Endodermal cell (in vitro differentiated cells): ENCODE results near the gene ERBB4. TPM values are rescaled to one million over a fixed set of nuclear protein-coding genes. Genes with fewer than 3 reads are reported as not detected.

Source experiments
- DNase-seq: peaks from one replicate; pipeline ENCODE4 v3.0.0-alpha.2; 2017
- H3K27ac ChIP-seq: 2 replicates; pipeline ENCODE4 v1.5.1; 2013; ENCODE audit warnings: mild to moderate bottlenecking, low read depth, low read length, moderate library complexity
- H3K27me3 ChIP-seq: 2 replicates; pipeline ENCODE4 v1.6.1; 2013; ENCODE audit warnings: mild to moderate bottlenecking, low read length, moderate library complexity; ENCODE audit not compliant: insufficient read depth, control insufficient read depth, poor library complexity, severe bottlenecking
- H3K36me3 ChIP-seq: 2 replicates; pipeline ENCODE4 v1.7.0; 2013; ENCODE audit warnings: mild to moderate bottlenecking, low read length, moderate library complexity; ENCODE audit not compliant: control insufficient read depth, insufficient read depth
- H3K4me1 ChIP-seq: one replicate; pipeline ENCODE4 v1.7.0; 2013; ENCODE audit warnings: low read length; ENCODE audit not compliant: control insufficient read depth, insufficient read depth
- H3K4me3 ChIP-seq: 2 replicates; pipeline ENCODE4 v1.5.1; 2013; ENCODE audit warnings: mild to moderate bottlenecking, low read length, moderate library complexity
- H3K9ac ChIP-seq: 2 replicates; pipeline ENCODE4 v1.6.1; 2013; ENCODE audit warnings: mild to moderate bottlenecking, low read length, moderate library complexity; ENCODE audit not compliant: poor library complexity, severe bottlenecking; ENCODE audit errors: extremely low read depth
- H3K9me3 ChIP-seq: 2 replicates; pipeline ENCODE4 v1.6.1; 2013; ENCODE audit warnings: mild to moderate bottlenecking, low read length, moderate library complexity; ENCODE audit not compliant: control insufficient read depth
- H3K27ac Mint-ChIP-seq: 2 replicates; pipeline ENCODE4 v1.8.0; 2020; ENCODE audit warnings: mixed read lengths
- H3K27me3 Mint-ChIP-seq: 2 replicates; pipeline ENCODE4 v1.8.0; 2021; ENCODE audit warnings: mild to moderate bottlenecking, mixed read lengths; ENCODE audit not compliant: insufficient read depth
- H3K36me3 Mint-ChIP-seq: 2 replicates; pipeline ENCODE4 v1.8.0; 2020; ENCODE audit warnings: low read depth, mixed read lengths
- H3K4me1 Mint-ChIP-seq: 2 replicates; pipeline ENCODE4 v1.8.0; 2020; ENCODE audit warnings: mixed read lengths
- H3K4me3 Mint-ChIP-seq: 2 replicates; pipeline ENCODE4 v1.8.0; 2020; ENCODE audit warnings: mild to moderate bottlenecking, moderate library complexity, mixed read lengths
- H3K9me3 Mint-ChIP-seq: 2 replicates; pipeline ENCODE4 v1.8.0; 2020; ENCODE audit warnings: mild to moderate bottlenecking, mixed read lengths
- WGBS, 2 experiments: methylation state at CpG; one replicate each; pipeline versions ENCODE4 v1.1.5 to v1.1.7; 2013; ENCODE audit warnings: missing lambda C conversion rate in 2 of 2, mixed read lengths in 1 of 2; ENCODE audit not compliant: insufficient coverage in 1 of 2, insufficient read length in 1 of 2; 5-methylcytosine and 5-hydroxymethylcytosine counted together
- total RNA-seq, 2 donors: library from RNA; stranded (reverse); fragmentation: NEBNext Ultra II Directional in 1 of 2; extraction: Animal tissue kit (Norgen Biotek cat#: 25700) in 1 of 2; gene quantifications; 2 replicates in 1 of 2; 3 replicates in 1 of 2; pipeline ENCODE4 v1.2.1, GENCODE V29; 2021
- TF ChIP-seq, protein P1 (sequence below): fragments of 200-600 bp; sonication (generic); conservative IDR thresholded peaks from 2 replicates; pipeline ENCODE4 v1.5.0; 2021; ENCODE audit warnings: antibody characterized with exemption, mild to moderate bottlenecking

ERBB4 gene
- total RNA-seq, 2 donors from 2014 or later = 154 to 158 TPM

DNA sequence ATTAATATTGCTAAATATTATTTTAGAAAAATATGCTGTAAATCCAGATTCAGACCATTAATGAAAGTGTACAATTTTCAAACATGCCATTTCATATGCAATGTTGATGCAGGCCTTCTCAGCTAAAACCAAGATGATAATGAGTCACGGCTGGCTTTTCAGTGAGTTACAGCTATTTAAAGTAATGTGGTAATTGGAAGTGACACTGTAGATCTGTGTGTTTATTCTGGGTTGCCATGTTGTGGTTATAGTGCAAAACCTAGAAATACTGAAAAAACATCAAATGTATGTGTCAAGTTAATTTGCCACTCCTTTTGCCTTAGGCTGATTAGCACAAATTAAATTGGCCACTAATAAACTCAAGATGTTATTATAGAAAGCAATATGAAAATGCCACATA is 506.6 kb downstream of the ERBB4 start:
- Mint-ChIP-seq H3K4me1 (peaks cover 9% of the 10 kb centered on the region), H3K4me3 (no peak overlapping the region), H3K27ac (no peak overlapping the region), H3K36me3 (no peaks in the 10 kb centered on the region), H3K27me3 (no peaks in the 10 kb centered on the region), H3K9me3 (no peaks in the 10 kb centered on the region)
- Histone ChIP-seq H3K27ac (no peak overlapping the region), H3K9ac (no peak overlapping the region), H3K36me3 (no peaks in the 10 kb centered on the region), H3K4me3 (no peak overlapping the region), H3K9me3 (no peaks in the 10 kb centered on the region), H3K4me1 (no peaks in the 10 kb centered on the region), H3K27me3 (no peaks in the 10 kb centered on the region)
- no peak for DNase-seq
- TF ChIP-seq, protein P1, sequence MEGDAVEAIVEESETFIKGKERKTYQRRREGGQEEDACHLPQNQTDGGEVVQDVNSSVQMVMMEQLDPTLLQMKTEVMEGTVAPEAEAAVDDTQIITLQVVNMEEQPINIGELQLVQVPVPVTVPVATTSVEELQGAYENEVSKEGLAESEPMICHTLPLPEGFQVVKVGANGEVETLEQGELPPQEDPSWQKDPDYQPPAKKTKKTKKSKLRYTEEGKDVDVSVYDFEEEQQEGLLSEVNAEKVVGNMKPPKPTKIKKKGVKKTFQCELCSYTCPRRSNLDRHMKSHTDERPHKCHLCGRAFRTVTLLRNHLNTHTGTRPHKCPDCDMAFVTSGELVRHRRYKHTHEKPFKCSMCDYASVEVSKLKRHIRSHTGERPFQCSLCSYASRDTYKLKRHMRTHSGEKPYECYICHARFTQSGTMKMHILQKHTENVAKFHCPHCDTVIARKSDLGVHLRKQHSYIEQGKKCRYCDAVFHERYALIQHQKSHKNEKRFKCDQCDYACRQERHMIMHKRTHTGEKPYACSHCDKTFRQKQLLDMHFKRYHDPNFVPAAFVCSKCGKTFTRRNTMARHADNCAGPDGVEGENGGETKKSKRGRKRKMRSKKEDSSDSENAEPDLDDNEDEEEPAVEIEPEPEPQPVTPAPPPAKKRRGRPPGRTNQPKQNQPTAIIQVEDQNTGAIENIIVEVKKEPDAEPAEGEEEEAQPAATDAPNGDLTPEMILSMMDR = no peak
- 94 to 100% methylated on average over 1 of the region's 1 CpG for WGBS, 2 experiments

DNA sequence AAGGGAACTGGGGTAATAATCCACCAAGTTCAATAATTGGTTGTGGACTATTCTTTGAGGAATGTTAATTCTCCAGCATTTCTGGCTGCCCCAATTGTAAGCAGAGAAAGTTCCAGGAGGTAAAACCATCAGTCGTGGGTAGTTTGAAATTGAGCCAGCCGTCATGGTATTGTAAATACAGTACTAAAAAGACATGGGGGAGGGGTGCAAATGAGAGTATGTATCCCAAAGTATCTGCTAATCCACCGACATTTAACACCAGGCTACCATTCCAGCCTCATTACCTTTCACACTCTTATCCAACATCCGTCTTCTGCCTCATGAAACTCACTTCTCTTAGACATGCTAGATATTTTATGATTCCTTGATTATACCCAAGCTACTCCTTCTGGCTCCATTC is 507.9 kb downstream of the ERBB4 start:
- Histone ChIP-seq H3K27me3 (no peaks in the 10 kb centered on the region), H3K9ac (no peak overlapping the region), H3K4me1 (no peaks in the 10 kb centered on the region)

DNA sequence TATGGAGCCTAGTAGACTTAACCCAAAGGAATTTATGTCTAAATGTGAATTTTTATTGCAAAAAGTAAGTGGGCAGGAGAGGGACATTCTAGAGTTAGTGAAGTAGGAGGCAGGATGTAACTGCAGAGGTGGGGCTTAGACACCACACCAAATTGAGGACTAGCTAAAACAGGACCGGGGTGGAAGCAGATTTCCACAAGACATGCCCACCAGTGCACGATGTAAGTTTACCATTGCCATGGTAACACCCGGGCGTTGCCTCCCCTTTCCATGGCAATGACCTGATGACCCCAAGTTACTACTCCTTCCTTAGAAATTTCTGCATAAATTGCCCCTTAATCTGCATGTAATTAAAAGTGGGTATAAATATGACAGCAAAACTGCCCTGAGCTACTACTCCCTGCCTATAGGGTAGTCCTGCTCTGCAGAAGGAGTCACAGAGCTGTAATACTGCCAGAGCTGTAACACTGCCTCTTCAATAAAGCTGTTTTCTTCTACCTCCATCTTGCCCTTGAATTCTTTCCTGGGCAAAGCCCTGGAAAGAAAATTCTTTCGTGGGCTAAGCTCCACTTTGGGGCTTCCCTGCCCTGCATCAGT is 509.7 kb downstream of the ERBB4 start:
- WGBS, 2 experiments = 66 to 90% methylated on average over 3 to 5 of the region's 5 CpGs

More for the DNA sequence above, 507.9 kb downstream of the ERBB4 start:
- no peak overlapping the region for H3K27ac ChIP-seq
- TF ChIP-seq, protein P1 = no peak
- no peaks in the 10 kb centered on the region for H3K36me3 ChIP-seq
- Mint-ChIP-seq H3K27me3 (no peaks in the 10 kb centered on the region), H3K4me1 (peaks cover 9% of the 10 kb centered on the region), H3K27ac (peak overlapping the region; percentile 38), H3K36me3 (no peaks in the 10 kb centered on the region), H3K4me3 (no peak overlapping the region), H3K9me3 (no peaks in the 10 kb centered on the region)
- H3K9me3 ChIP-seq = no peaks in the 10 kb centered on the region
- no peak overlapping the region for H3K4me3 ChIP-seq
- WGBS, 2 experiments = 66 to 70% methylated on average over 2 to 4 of the region's 4 CpGs
- DNase-seq = no peak

More for the DNA sequence above, 509.7 kb downstream of the ERBB4 start:
- H3K27me3 ChIP-seq = no peaks in the 10 kb centered on the region
- TF ChIP-seq, protein P1 = no peak
- H3K9ac ChIP-seq = no peak overlapping the region
- DNase-seq = no peak
- H3K36me3 Mint-ChIP-seq = no peaks in the 10 kb centered on the region
- peak overlapping the region; percentile 40 for H3K27ac ChIP-seq
- no peaks in the 10 kb centered on the region for H3K9me3 Mint-ChIP-seq
- no peaks in the 10 kb centered on the region for H3K27me3 Mint-ChIP-seq
- H3K4me3 Mint-ChIP-seq = no peak overlapping the region
- no peaks in the 10 kb centered on the region for H3K4me1 ChIP-seq
- peaks cover 9% of the 10 kb centered on the region for H3K4me1 Mint-ChIP-seq
- H3K27ac Mint-ChIP-seq = no peak overlapping the region
- no peaks in the 10 kb centered on the region for H3K9me3 ChIP-seq
- H3K4me3 ChIP-seq = no peak overlapping the region
- no peaks in the 10 kb centered on the region for H3K36me3 ChIP-seq
